ENCODE data around the gene ZPBP2. TPM values are rescaled to one million over a fixed set of nuclear protein-coding genes. Genes with fewer than 3 reads are reported as not detected.

Gene ZPBP2
- total and polyA plus RNA-seq, 2 of the 13 experiments (the other 11 are each of a cell fraction or from before 2014, with no cell fraction given): not detected

- CTCF ChIA-PET (ENCODE audit: low intra/inter-chr PET ratio, low total read pairs): no interaction called here
- FAIRE-seq (no peak), ATAC-seq (no peak), DNase-seq (ENCODE audit: low spot score) (no peak)
- H2AFZ ChIP-seq (ENCODE audit: low read length): no peak overlapping the region
- H4K20me1 ChIP-seq (ENCODE audit: insufficient read depth, low read length): no peaks in the 10 kb centered on the region
- H3K9ac ChIP-seq (ENCODE audit: insufficient read depth, low read depth, low read length): no peak overlapping the region
- no peak overlapping the region for H3K4me3 ChIP-seq (replicated peaks in 1 of 3; ENCODE audit: insufficient read depth in 1 of 3, low read depth in 2 of 3, low read length in 3 of 3)
- intact Hi-C loops (cut with micrococcal nuclease; ENCODE audit: unreplicated experiment) (no loop called here), in situ Hi-C loops (cut with HindIII; ENCODE audit: extremely low pct_ligation_motif_present, low pct_unique_long_range_greater_than_20kb) (no loop called here)
- H3K36me3 ChIP-seq (replicated peaks in 1 of 2; ENCODE audit: control insufficient read depth in 1 of 2, insufficient read depth in 2 of 2, low read length in 2 of 2): no peaks in the 10 kb centered on the region
- TF ChIP-seq ZNF451 (CRISPR knock-in tag; IDR thresholded peaks at IDR 0.05): no peak
- no peak for TF ChIP-seq HIVEP1 (CRISPR knock-in tag; IDR thresholded peaks at IDR 0.05)
- TF ChIP-seq ZNF512B (CRISPR knock-in tag; IDR thresholded peaks at IDR 0.05; ENCODE audit: borderline replicate concordance): no peak
- no peak for TF ChIP-seq ZNF207 (IDR thresholded peaks at IDR 0.05; ENCODE audit: borderline replicate concordance)
- no peak for TF ChIP-seq ZSCAN29 (CRISPR knock-in tag; conservative IDR thresholded peaks at IDR 0.05)
- no peak for TF ChIP-seq AHDC1 (CRISPR knock-in tag; IDR thresholded peaks at IDR 0.05; ENCODE audit: borderline replicate concordance)
- no peak for TF ChIP-seq PITX1 (CRISPR knock-in tag; IDR thresholded peaks at IDR 0.05)
- TF ChIP-seq ZNF773 (CRISPR knock-in tag; IDR thresholded peaks at IDR 0.05; ENCODE audit: borderline replicate concordance): no peak
- no peak for TF ChIP-seq IRF1 (CRISPR knock-in tag; IDR thresholded peaks at IDR 0.05; ENCODE audit: low read depth)
- no peak for TF ChIP-seq AGO1 (IDR thresholded peaks at IDR 0.05; ENCODE audit: low read depth, low read length, poor library complexity, severe bottlenecking)
- no peak for TF ChIP-seq E2F2 (CRISPR knock-in tag; IDR thresholded peaks at IDR 0.05; ENCODE audit: borderline replicate concordance)
- no peak for TF ChIP-seq ZSCAN12 (CRISPR knock-in tag; IDR thresholded peaks at IDR 0.05)
- no peak for TF ChIP-seq SMARCE1 (IDR thresholded peaks at IDR 0.05; ENCODE audit: borderline replicate concordance)
- TF ChIP-seq ZNF598 (CRISPR knock-in tag; IDR thresholded peaks at IDR 0.05; ENCODE audit: borderline replicate concordance): no peak
- WGBS (ENCODE audit: low lambda C conversion rate): 55% methylated on average over 5 of the region's 5 CpGs
- no peaks in the 10 kb centered on the region for H3K79me2 ChIP-seq (ENCODE audit: insufficient read depth, low read length)
- no peak overlapping the region for H3K27ac ChIP-seq (ENCODE audit: extremely low read length, insufficient read depth, low read length)
- POLR2A ChIA-PET: no interaction called here
- peaks cover 10% of the 10 kb centered on the region for H3K4me1 ChIP-seq (ENCODE audit: insufficient read depth, low read length)
- no peaks in the 10 kb centered on the region for H3K27me3 ChIP-seq (ENCODE audit: control insufficient read depth in 1 of 2, insufficient read depth in 2 of 2, low read length in 2 of 2)
- H3K9me3 ChIP-seq (ENCODE audit: low read length): peaks cover 18% of the 10 kb centered on the region
- H3K4me2 ChIP-seq (ENCODE audit: low read depth, low read length): no peak overlapping the region
- BruUV-seq (replicated peaks): no TSS peak
These were observed 44.5 kb upstream of the ZPBP2 start for GRCh38 chr17:39823407-39824054.
